ENCODE measurements around the gene ALDH6A1.
"Not testable (repeated sequence)": the region's sequence is repeated elsewhere in the genome, so short reads cannot be mapped to it uniquely, and the experiment has no call there.

The ALDH6A1 gene

GRCh38 chr14:74084277-74085046, at the start of gene ALDH6A1, which contains the start of gene LIN52:
Gene ALDH6A1 (minus strand): TSS chr14:74084453. CDS start chr14:74084394, 59 bp downstream.
Gene LIN52 (plus strand): TSS chr14:74084956. CDS start chr14:74084975, 19 bp downstream.
- DNase-seq, result peak; percentile 94 to 100 (median 99)

GRCh38 chr14:74127634-74128033, 43.4 kb upstream of the ALDH6A1 start:
- no peak for DNase-seq

- DNase-seq, result no peak
Measured at GRCh38 chr14:74126315-74127013, 42.2 kb upstream of the ALDH6A1 start.

- DNase-seq, result not testable (repeated sequence)
Measured at GRCh38 chr14:74125487-74125886, 41.2 kb upstream of the ALDH6A1 start.

- not testable (repeated sequence) for DNase-seq
Measured at GRCh38 chr14:74111395-74112216, 27.4 kb upstream of the ALDH6A1 start.

GRCh38 chr14:74109369-74109768, 25.1 kb upstream of the ALDH6A1 start:
- no peak for DNase-seq

- no peak for DNase-seq
Measured at GRCh38 chr14:74105381-74105780, 21.1 kb upstream of the ALDH6A1 start.

GRCh38 chr14:74089251-74090020, 5.2 kb upstream of the ALDH6A1 start:
- DNase-seq, result no peak

- no peak for DNase-seq
Measured at GRCh38 chr14:74085828-74086227, 1.6 kb upstream of the ALDH6A1 start.

- DNase-seq, result peak in 1 of 4 experiments; percentile 42
Measured at GRCh38 chr14:74085047-74085637, 889 bp upstream of the ALDH6A1 start.

- DNase-seq, result no peak
Measured at GRCh38 chr14:74083784-74084276, 423 bp downstream of the ALDH6A1 start.

GRCh38 chr14:74083161-74083560, 1.1 kb downstream of the ALDH6A1 start:
- no peak for DNase-seq

- no peak for DNase-seq
Measured at GRCh38 chr14:74081491-74081890, 2.8 kb downstream of the ALDH6A1 start.

- no peak for DNase-seq
Measured at GRCh38 chr14:74080820-74081460, 3.3 kb downstream of the ALDH6A1 start.

- no peak for DNase-seq
Measured at GRCh38 chr14:74077401-74077800, 6.9 kb downstream of the ALDH6A1 start.

- no peak for DNase-seq
Measured at GRCh38 chr14:74065746-74066575, 18.3 kb downstream of the ALDH6A1 start.

- no peak for DNase-seq
Measured at GRCh38 chr14:74064883-74065282, 19.4 kb downstream of the ALDH6A1 start.

GRCh38 chr14:74064426-74064825, 19.8 kb downstream of the ALDH6A1 start:
- no peak for DNase-seq

- DNase-seq, result no peak
Measured at GRCh38 chr14:74062809-74063150, 21.5 kb downstream of the ALDH6A1 start.

GRCh38 chr14:74049876-74050495, 34.3 kb downstream of the ALDH6A1 start:
- no peak for DNase-seq
